ENCODE results near the gene LY6G6F. TPM values are rescaled to one million over a fixed set of nuclear protein-coding genes. Genes with fewer than 3 reads are reported as not detected.

Gene LY6G6F
- total RNA-seq, 1 donor from 2014 or later, result not detected

DNA sequence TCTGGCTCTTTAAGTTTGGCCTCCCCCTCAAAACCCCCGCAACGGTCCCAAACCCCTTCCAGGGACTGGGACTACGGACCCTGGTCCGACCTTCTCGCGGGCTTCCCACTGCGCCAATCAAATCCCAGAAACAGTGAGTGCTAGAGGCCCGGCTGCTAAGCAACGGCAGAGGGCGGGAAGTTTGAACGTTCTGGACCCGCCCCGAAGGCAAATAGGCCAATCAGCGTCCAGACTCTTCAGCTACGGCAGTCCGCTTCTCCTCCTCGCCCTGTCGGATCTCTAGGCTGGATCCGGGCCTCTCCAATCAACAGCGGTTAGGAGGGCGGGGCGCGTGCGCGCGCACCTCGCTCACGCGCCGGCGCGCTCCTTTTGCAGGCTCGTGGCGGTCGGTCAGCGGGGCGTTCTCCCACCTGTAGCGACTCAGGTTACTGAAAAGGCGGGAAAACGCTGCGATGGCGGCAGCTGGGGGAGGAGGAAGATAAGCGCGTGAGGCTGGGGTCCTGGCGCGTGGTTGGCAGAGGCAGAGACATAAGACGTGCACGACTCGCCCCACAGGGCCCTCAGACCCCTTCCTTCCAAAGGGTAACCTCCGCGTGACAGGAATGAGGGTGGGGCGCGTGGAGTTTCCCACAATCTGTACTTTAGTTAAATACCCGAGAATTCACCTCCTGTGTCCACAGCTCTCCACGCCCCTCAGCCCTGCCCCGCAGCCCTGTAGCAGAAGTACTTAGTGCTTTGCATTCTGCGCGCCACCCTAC lies 33.2 kb downstream of the LY6G6F start, which contains the start of gene MSH5:
Gene MSH5 (plus strand): TSS at position 367 of the 758 bp plus-strand sequence. CDS start 462 bp downstream, outside the sequence.
- peak; percentile 98 for DNase-seq (ENCODE audit: low spot score)

DNA sequence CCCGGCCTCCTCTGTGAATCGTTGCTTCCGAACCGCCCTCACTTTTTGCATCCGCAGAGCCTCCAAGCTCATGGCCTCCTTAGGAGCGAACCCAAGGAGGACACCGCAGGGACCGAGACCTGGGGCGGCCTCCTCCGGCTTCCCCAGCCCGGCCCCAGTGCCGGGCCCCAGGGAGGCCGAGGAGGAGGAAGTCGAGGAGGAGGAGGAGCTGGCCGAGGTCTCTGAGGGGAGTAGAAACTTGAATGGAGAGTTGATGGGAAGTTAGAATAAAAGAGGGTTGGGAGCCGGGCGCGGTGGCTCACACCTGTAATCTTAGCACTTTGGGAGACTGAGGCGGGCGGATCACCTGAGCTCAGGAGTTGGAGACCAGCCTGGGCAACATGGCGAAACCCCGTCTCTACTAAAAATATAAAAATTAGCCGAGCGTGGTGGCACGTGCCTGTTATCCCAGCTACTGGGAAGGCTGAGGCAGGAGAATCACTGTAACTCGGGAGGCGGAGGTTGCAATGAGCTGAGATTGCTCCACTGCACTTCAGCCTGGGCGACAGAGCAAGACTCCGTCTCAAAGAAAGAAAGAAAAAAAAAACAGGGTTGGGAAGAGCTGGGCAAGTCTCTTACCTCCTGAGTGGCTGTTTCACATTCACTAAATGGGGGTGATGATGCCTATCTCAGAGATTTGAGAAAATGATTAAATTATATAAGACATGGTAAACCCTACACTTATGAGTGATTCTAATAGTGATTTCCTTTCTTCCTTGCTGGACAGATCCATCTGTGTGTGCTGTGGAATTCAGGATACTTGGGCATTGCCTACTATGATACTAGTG lies 33.9 kb downstream of the LY6G6F start:
- no peak for DNase-seq (ENCODE audit: low spot score)

DNA sequence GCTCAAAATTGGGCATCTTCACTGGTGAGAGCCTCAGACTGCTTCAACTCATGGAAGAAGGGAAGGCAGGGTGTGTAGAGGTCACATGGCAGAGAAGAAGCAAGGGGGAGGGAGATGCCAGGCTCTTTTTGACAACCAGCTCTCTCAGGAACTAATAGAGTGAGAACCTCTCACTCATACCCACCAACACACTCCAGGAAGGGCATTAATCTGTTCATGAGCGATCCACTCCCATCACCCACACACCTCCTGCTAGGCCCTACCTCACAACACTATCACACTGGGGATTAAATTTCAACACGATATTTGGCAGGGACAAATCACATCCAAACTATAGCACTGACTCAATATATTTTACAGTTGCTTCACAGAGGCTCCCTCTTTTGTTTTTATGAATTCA lies 35.1 kb downstream of the LY6G6F start:
- no peak for DNase-seq (ENCODE audit: low spot score)

DNA sequence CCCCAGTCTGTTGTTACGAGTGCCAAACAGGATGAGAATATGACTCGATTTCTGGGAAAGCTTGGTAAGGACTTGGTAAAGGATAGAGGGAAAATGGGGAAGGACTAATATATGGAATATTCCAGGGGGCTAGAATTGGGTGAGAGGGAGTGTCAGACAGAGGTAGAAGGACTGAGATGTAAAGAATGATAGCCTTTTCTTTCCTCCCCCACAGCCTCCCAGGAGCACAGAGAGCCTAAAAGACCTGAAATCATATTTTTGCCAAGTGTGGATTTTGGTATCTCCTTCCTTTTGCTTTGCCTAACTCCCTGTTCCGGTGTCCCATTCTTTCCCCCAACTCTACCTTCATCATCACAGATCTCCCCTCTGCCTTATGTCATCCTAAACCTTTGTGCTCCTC lies 36.2 kb downstream of the LY6G6F start:
- DNase-seq (ENCODE audit: low spot score), result no peak

DNA sequence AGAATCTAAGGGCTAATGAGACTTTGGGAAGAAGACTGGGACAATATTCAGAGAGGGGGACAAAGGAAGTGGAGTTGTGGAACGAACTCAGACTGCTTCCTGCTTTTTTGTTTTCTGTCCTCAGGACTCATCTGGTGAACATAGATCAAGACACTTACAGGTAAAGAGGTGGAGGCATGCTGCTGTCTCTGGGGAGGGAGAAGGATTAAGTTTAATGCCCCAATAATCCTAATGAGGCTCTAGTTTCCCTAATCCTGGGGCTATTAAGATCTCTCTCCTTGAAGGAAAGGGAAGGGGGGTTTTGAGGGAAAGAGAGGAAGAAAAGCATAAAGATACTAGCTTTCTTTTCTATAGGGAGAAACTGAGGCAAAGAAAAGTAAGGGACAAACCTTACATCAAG lies 37.8 kb downstream of the LY6G6F start:
- DNase-seq (ENCODE audit: low spot score), result no peak

DNA sequence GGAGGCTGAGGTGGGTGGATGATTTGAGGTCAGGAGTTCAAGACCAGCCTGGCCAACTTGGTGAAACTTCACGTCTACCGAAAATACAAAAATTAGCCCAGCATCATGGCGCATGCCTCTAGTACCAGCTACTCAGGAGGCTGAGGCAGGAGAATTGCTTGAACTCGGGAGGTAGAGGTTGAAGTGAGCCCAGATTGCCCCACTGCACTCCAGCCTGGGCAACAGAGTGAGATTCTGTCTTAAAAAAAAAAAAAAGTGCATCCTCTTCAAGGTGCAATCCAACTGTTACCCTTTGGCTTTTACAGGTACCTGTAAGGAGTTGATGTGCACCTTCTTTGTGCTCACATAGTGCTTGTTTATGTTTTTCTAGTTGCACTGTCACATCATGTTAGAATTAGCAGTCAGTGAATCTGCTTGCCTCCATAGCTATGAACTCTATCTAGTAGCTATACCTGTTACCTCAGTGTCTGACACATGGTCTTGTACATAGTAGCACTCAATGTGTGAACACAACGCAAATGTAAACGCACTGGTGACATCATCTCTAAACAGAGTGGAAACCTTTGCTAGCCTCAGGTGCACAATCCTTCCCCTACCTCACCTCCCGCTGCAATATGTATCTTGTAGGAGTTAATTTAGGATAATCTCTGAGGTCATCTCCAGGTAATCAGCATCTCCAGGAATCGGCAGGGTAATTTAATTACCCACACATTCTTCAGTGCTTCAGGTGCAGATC lies 42.8 kb downstream of the LY6G6F start:
- DNase-seq (ENCODE audit: low spot score), result no peak

DNA sequence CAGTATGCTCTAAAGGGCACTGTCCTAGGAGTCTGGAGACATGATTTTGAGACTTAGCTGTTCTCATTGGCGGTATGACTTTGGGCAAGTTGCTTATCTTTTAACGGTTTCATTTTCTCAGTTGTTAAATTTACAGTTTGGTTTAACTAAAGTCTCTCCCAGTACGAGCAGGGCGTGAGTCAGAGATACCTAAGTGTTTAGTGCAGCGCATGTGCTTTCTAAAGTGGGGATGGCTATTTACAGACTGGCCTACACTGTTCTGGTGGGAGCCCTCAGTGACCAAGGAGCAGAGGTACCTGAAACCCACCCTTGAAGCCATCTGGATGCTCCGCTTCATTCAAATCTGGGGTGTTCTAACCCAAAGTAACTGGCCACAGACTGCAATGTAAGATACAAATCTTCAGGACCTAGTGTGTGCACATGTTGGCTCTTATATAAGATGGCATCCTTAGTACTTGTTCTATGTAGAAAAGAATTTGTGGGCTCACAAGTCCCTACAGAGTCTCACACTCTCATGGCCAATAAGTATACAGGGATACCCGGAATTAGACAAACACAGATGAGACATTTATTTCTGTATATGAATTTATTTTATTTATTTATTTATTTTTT lies 43.9 kb downstream of the LY6G6F start:
- DNase-seq (ENCODE audit: low spot score), result no peak

DNA sequence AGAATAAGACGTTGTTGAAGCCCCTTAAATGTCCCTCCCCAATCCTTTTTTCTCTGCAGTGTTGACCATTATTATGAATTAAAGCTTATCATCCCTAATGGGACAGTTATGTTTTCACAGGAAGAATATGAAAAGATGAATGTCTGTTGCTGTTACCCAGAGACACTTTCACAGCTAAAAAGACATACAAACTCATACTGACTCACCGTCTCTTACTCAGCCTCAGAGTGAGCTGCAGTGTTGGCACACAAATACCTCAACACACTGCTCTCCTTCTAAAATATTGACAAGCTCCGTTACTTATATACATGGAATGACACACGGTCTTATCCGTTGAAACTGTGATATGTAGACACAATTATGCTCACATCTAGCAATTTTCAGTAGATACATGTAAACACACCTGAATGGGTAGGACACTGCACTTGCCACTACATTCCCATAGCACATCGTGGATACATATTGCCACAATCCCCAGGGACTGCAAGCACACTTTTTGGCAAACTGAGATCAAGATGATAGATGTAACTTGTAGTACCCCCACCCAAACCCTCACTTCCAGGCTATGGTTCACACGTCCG lies 46.2 kb downstream of the LY6G6F start:
- DNase-seq (ENCODE audit: low spot score), result no peak

DNA sequence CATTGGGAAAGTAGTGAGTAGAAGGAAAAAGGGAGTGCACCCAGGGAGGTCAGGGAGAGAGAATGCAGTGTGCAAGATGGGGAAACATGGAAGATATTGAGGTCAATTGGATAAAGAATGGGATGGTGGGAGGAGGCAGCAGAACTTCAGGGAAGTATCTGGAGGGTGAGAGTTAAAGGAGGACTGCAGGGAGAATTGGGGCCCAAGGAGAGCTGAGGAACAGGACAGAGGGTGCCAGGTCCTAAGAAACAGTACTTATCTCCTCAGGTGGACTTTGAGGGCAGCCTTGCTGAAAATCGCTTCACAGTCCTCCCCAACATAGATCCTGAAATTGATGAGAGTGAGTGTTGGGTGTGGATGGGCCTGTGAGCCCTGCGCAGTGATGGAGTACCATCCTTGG lies 51.6 kb downstream of the LY6G6F start:
- DNase-seq (ENCODE audit: low spot score), result no peak

Other genes with a start within 250 kb of the LY6G6F start
- gene MICB, start 208.7 kb upstream of the LY6G6F start, total RNA-seq, result 2.9 TPM
- not detected for gene MCCD1, start 177.9 kb upstream of the LY6G6F start, total RNA-seq
- 368 TPM for gene DDX39B, start 164.9 kb upstream of the LY6G6F start, total RNA-seq
- 0.65 TPM for gene ATP6V1G2, start 160.3 kb upstream of the LY6G6F start, total RNA-seq
- 21.9 TPM for gene NFKBIL1, start 159.3 kb upstream of the LY6G6F start, total RNA-seq
- gene LTA, start 134.6 kb upstream of the LY6G6F start, total RNA-seq, result not detected
- 0.36 TPM for gene TNF, start 131.3 kb upstream of the LY6G6F start, total RNA-seq
- gene LTB, start 124.4 kb upstream of the LY6G6F start, total RNA-seq, result 0.42 TPM
- gene LST1, start 120.6 kb upstream of the LY6G6F start, total RNA-seq, result 6.7 TPM
- gene NCR3, start 113.9 kb upstream of the LY6G6F start, total RNA-seq, result not detected
- 6.7 TPM for gene AIF1, start 91.6 kb upstream of the LY6G6F start, total RNA-seq
- gene PRRC2A, start 86.2 kb upstream of the LY6G6F start, total RNA-seq, result 186 TPM
- gene BAG6, start 54.2 kb upstream of the LY6G6F start, total RNA-seq, result 234 TPM
- gene APOM, start 51.0 kb upstream of the LY6G6F start, total RNA-seq, result 2.4 TPM
- 21.5 TPM for gene C6orf47, start 46.1 kb upstream of the LY6G6F start, total RNA-seq
- 15.3 TPM for gene GPANK1, start 41.9 kb upstream of the LY6G6F start, total RNA-seq
- gene CSNK2B, start 40.8 kb upstream of the LY6G6F start, total RNA-seq, result 149 TPM
- gene LY6G5B, start 36.9 kb upstream of the LY6G6F start, total RNA-seq, result 20.6 TPM
- 3.0 TPM for gene LY6G5C, start 25.8 kb upstream of the LY6G6F start, total RNA-seq
- gene ABHD16A, start 3.5 kb upstream of the LY6G6F start, total RNA-seq, result 44.5 TPM
- gene LY6G6D, start 8.5 kb downstream of the LY6G6F start, total RNA-seq, result not detected
- gene LY6G6C, start 14.9 kb downstream of the LY6G6F start, total RNA-seq, result not detected
- gene MPIG6B, start 16.5 kb downstream of the LY6G6F start, total RNA-seq, result 0.26 TPM
- 33.3 TPM for gene DDAH2, start 22.4 kb downstream of the LY6G6F start, total RNA-seq
- gene CLIC1, start 29.7 kb downstream of the LY6G6F start, total RNA-seq, result 276 TPM
- gene MSH5, start 33.1 kb downstream of the LY6G6F start, total RNA-seq, result 27.8 TPM
- 2.8 TPM for gene SAPCD1, start 55.8 kb downstream of the LY6G6F start, total RNA-seq
- gene VWA7, start 70.5 kb downstream of the LY6G6F start, total RNA-seq, result 5.5 TPM
- gene VARS1, start 88.9 kb downstream of the LY6G6F start, total RNA-seq, result 105 TPM
- gene LSM2, start 100.1 kb downstream of the LY6G6F start, total RNA-seq, result 35.6 TPM
- 1.7 TPM for gene HSPA1L, start 108.4 kb downstream of the LY6G6F start, total RNA-seq
- 191 TPM for gene HSPA1A, start 108.7 kb downstream of the LY6G6F start, total RNA-seq
- gene HSPA1B, start 120.9 kb downstream of the LY6G6F start, total RNA-seq, result 163 TPM
- gene NEU1, start 156.0 kb downstream of the LY6G6F start, total RNA-seq, result 29.2 TPM
- 79.8 TPM for gene SLC44A4, start 172.1 kb downstream of the LY6G6F start, total RNA-seq
- 53.4 TPM for gene EHMT2, start 190.8 kb downstream of the LY6G6F start, total RNA-seq
- 6.4 TPM for gene ZBTB12, start 195.2 kb downstream of the LY6G6F start, total RNA-seq
- 17.1 TPM for gene C2, start 220.9 kb downstream of the LY6G6F start, total RNA-seq
- 41.4 TPM for gene CFB, start 239.2 kb downstream of the LY6G6F start, total RNA-seq

Data from ureter (tissue), 1 donor.